PC-9 (cell line): ENCODE measurements around the gene GTPBP8.

Experiments used
- EZH2 ChIP-seq: fragments of 200-600 bp; sonication (generic); IDR thresholded peaks from 2 replicates; pipeline ENCODE4 v1.8.0; 2017; ENCODE audit warnings: antibody characterized with exemption, low read depth
- TF ChIP-seq, protein P1 (sequence below): fragments of 200-600 bp; sonication (generic); conservative IDR thresholded peaks from 2 replicates; pipeline ENCODE4 v1.6.1; 2017; ENCODE audit warnings: mixed run types, antibody characterized with exemption, mild to moderate bottlenecking, moderate library complexity

GRCh38 chr3:112967425-112967824 lies 23.4 kb upstream of the GTPBP8 start:
- TF ChIP-seq, protein P1, sequence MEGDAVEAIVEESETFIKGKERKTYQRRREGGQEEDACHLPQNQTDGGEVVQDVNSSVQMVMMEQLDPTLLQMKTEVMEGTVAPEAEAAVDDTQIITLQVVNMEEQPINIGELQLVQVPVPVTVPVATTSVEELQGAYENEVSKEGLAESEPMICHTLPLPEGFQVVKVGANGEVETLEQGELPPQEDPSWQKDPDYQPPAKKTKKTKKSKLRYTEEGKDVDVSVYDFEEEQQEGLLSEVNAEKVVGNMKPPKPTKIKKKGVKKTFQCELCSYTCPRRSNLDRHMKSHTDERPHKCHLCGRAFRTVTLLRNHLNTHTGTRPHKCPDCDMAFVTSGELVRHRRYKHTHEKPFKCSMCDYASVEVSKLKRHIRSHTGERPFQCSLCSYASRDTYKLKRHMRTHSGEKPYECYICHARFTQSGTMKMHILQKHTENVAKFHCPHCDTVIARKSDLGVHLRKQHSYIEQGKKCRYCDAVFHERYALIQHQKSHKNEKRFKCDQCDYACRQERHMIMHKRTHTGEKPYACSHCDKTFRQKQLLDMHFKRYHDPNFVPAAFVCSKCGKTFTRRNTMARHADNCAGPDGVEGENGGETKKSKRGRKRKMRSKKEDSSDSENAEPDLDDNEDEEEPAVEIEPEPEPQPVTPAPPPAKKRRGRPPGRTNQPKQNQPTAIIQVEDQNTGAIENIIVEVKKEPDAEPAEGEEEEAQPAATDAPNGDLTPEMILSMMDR = no peak
- TF ChIP-seq EZH2 = no peak
